Esophagus squamous epithelium (tissue), 4 donors: ENCODE data around the gene CAV2.

Source experiments
- POLR2A ChIP-seq, 4 donors: fragments of 450-650 bp; IDR thresholded peaks; one replicate each; pipeline ENCODE4 v1.6.1; 2017; ENCODE audit warnings: antibody characterized with exemption in 4 of 4, mild to moderate bottlenecking in 4 of 4, moderate library complexity in 3 of 4
- TF ChIP-seq, protein P1 (sequence below), 6 experiments: fragments of 450-650 bp in 4 of 6; fragments of 200-600 bp in 2 of 6; sonication (generic) in 2 of 6; IDR thresholded peaks; one replicate each; pipeline ENCODE4 v1.5.1; 2016 to 2019; ENCODE audit warnings: antibody characterized with exemption in 6 of 6, mild to moderate bottlenecking in 4 of 6, moderate library complexity in 4 of 6

DNA sequence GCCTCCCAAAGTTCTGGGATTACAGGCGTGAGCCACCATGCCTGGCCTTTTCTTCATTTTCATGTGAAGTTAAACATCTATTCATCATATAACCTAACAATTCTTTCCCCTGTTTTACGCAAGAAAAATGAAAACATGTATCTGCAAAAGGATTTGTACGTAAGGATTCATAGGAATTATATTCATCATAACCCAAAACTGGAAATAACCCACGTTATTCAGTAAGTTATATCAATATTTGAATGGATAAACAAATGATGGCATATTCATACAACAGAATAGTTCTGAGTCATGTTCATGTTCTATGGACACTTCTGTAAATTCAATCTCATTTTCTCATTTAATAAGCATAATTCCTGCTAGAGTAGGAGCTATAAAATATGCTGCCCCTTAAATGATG, 35.2 kb upstream of the CAV2 start:
- TF ChIP-seq, protein P1, sequence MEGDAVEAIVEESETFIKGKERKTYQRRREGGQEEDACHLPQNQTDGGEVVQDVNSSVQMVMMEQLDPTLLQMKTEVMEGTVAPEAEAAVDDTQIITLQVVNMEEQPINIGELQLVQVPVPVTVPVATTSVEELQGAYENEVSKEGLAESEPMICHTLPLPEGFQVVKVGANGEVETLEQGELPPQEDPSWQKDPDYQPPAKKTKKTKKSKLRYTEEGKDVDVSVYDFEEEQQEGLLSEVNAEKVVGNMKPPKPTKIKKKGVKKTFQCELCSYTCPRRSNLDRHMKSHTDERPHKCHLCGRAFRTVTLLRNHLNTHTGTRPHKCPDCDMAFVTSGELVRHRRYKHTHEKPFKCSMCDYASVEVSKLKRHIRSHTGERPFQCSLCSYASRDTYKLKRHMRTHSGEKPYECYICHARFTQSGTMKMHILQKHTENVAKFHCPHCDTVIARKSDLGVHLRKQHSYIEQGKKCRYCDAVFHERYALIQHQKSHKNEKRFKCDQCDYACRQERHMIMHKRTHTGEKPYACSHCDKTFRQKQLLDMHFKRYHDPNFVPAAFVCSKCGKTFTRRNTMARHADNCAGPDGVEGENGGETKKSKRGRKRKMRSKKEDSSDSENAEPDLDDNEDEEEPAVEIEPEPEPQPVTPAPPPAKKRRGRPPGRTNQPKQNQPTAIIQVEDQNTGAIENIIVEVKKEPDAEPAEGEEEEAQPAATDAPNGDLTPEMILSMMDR (IDR thresholded peaks at IDR 0.05), result no peak
- no peak for TF ChIP-seq POLR2A (IDR thresholded peaks at IDR 0.05)
